Measurements from ENCODE around the gene BRMS1L. TPM values are rescaled to one million over a fixed set of nuclear protein-coding genes. Genes with fewer than 3 reads are reported as not detected.
"Not testable (repeated sequence)": the region's sequence is repeated elsewhere in the genome, so short reads cannot be mapped to it uniquely, and the experiment has no call there.

BRMS1L gene
- total RNA-seq, 1 donor from 2014 or later = 20.9 TPM

- H3K4me3 ChIP-seq (ENCODE audit: low read length in 3 of 3); H3K27me3 ChIP-seq (ENCODE audit: control insufficient read depth in 3 of 3, insufficient read depth in 3 of 3, low read length in 3 of 3); H3K27ac ChIP-seq (ENCODE audit: low read depth, low read length); H3K9ac ChIP-seq (ENCODE audit: low read depth in 1 of 3, low read length in 3 of 3); H3K4me1 ChIP-seq (ENCODE audit: control insufficient read depth in 3 of 3, insufficient read depth in 3 of 3, low read length in 3 of 3); H3K9me3 ChIP-seq (ENCODE audit: control insufficient read depth in 3 of 3, low read length in 3 of 3): not testable (repeated sequence)
- H3K36me3 ChIP-seq (ENCODE audit: control insufficient read depth in 3 of 3, insufficient read depth in 3 of 3, low read length in 3 of 3) = peaks cover 6 to 16% (median 8%) of the 10 kb centered on the region in 3 donors
These were observed 16.1 kb downstream of the BRMS1L start for GRCh38 chr14:35842245-35842644.

DNA sequence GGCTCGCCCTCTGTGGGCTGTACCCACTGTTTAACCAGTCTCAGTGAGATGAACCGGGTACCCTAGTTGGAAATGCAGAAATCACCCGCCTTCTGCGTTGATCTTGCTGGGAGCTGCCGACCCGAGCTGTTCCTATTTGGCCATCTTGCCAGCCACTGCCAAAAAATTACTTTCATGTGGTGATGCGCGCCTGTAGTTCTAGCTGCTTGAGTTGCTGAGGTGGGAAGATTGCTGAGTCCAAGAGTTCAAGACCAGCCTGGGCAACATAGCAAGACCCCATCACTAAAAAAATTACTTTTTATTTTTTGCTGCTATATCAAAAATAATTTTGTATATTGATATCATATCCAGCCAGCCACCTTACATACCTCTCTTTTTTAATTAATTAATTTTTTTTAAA is 18.4 kb downstream of the BRMS1L start:
- H3K4me3 ChIP-seq (ENCODE audit: low read length in 3 of 3) = no peak overlapping the region
- H3K4me1 ChIP-seq (ENCODE audit: control insufficient read depth in 3 of 3, insufficient read depth in 3 of 3, low read length in 3 of 3) = no peaks in the 10 kb centered on the region
- H3K9ac ChIP-seq (ENCODE audit: low read depth in 1 of 3, low read length in 3 of 3) = no peak overlapping the region
- H3K27me3 ChIP-seq (ENCODE audit: control insufficient read depth in 3 of 3, insufficient read depth in 3 of 3, low read length in 3 of 3) = no peaks in the 10 kb centered on the region
- H3K36me3 ChIP-seq (ENCODE audit: control insufficient read depth in 3 of 3, insufficient read depth in 3 of 3, low read length in 3 of 3) = peaks cover 6 to 13% (median 10%) of the 10 kb centered on the region in 3 donors
- no peak overlapping the region for H3K27ac ChIP-seq (ENCODE audit: low read depth, low read length)
- H3K9me3 ChIP-seq (ENCODE audit: control insufficient read depth in 3 of 3, low read length in 3 of 3) = no peaks in the 10 kb centered on the region

- no peak overlapping the region for H3K27ac ChIP-seq (ENCODE audit: low read depth, low read length)
- no peak overlapping the region for H3K9ac ChIP-seq (ENCODE audit: low read depth in 1 of 3, low read length in 3 of 3)
- H3K27me3 ChIP-seq (ENCODE audit: control insufficient read depth in 3 of 3, insufficient read depth in 3 of 3, low read length in 3 of 3) = no peaks in the 10 kb centered on the region
- peaks cover 6 to 16% (median 13%) of the 10 kb centered on the region in 3 donors for H3K36me3 ChIP-seq (ENCODE audit: control insufficient read depth in 3 of 3, insufficient read depth in 3 of 3, low read length in 3 of 3)
- no peaks in the 10 kb centered on the region for H3K4me1 ChIP-seq (ENCODE audit: control insufficient read depth in 3 of 3, insufficient read depth in 3 of 3, low read length in 3 of 3)
- peaks cover 0 to 2% (median 0%) of the 10 kb centered on the region in 3 donors for H3K9me3 ChIP-seq (ENCODE audit: control insufficient read depth in 3 of 3, low read length in 3 of 3)
- H3K4me3 ChIP-seq (ENCODE audit: low read length in 3 of 3) = no peak overlapping the region
These were observed 21.5 kb downstream of the BRMS1L start for GRCh38 chr14:35847636-35848035.

GRCh38 chr14:35849122-35849521 is 23.0 kb downstream of the BRMS1L start:
- no peak overlapping the region for H3K27ac ChIP-seq (ENCODE audit: low read depth, low read length)
- H3K4me1 ChIP-seq (ENCODE audit: control insufficient read depth in 3 of 3, insufficient read depth in 3 of 3, low read length in 3 of 3) = no peaks in the 10 kb centered on the region
- no peak overlapping the region for H3K9ac ChIP-seq (ENCODE audit: low read depth in 1 of 3, low read length in 3 of 3)
- peaks cover 3 to 14% (median 12%) of the 10 kb centered on the region in 3 donors for H3K36me3 ChIP-seq (ENCODE audit: control insufficient read depth in 3 of 3, insufficient read depth in 3 of 3, low read length in 3 of 3)
- H3K4me3 ChIP-seq (ENCODE audit: low read length in 3 of 3) = no peak overlapping the region
- H3K27me3 ChIP-seq (ENCODE audit: control insufficient read depth in 3 of 3, insufficient read depth in 3 of 3, low read length in 3 of 3) = no peaks in the 10 kb centered on the region
- peaks cover 0 to 2% (median 0%) of the 10 kb centered on the region in 3 donors for H3K9me3 ChIP-seq (ENCODE audit: control insufficient read depth in 3 of 3, low read length in 3 of 3)

DNA sequence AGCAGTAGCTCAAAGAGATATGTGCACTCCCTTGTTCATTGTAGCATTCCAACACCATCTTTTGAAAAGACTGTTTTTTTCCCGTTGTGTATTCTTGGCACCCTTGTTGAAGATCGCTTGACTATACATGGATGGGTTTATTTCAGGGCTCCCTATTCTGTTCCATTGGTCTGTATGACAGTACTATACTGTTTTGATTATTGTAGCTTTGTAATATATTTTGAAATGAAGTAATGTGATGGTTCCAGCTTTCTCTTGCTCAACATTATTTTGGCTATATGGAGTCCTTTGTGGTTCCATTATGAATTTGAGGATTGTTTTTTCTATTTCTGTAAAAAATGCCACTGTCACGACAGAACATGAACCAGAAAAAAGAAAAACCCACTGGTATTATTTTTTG is 25.7 kb downstream of the BRMS1L start:
- Histone ChIP-seq H3K9ac (ENCODE audit: low read depth in 1 of 3, low read length in 3 of 3) (no peak overlapping the region), H3K27ac (ENCODE audit: low read depth, low read length) (no peak overlapping the region), H3K9me3 (ENCODE audit: control insufficient read depth in 3 of 3, low read length in 3 of 3) (peaks cover 0 to 2% (median 0%) of the 10 kb centered on the region in 3 donors), H3K4me3 (ENCODE audit: low read length in 3 of 3) (no peak overlapping the region), H3K4me1 (ENCODE audit: control insufficient read depth in 3 of 3, insufficient read depth in 3 of 3, low read length in 3 of 3) (peaks cover 0 to 6% (median 4%) of the 10 kb centered on the region in 3 donors), H3K36me3 (ENCODE audit: control insufficient read depth in 3 of 3, insufficient read depth in 3 of 3, low read length in 3 of 3) (peaks cover 0 to 10% (median 4%) of the 10 kb centered on the region in 3 donors), H3K27me3 (ENCODE audit: control insufficient read depth in 3 of 3, insufficient read depth in 3 of 3, low read length in 3 of 3) (no peaks in the 10 kb centered on the region)

DNA sequence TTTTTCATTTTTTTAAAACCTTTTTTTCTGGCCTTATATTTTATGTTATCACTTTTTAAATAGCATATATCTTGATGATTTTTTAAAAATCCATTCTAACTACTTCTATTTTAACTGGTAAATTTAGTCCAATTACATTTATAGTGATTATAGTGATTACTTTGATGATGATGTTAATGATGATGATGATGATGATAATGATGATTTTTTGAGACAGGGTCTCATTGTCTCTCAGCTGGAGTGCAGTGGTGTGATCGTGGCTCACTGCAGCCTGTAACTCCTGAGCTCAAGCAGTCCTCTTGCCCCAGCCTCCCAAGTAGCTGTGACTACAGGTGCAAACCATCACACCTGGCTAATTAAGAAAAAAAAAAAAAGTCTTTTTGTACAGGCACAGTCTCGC is 27.1 kb downstream of the BRMS1L start:
- H3K9me3 ChIP-seq (ENCODE audit: control insufficient read depth in 3 of 3, low read length in 3 of 3) = peaks cover 0 to 2% (median 0%) of the 10 kb centered on the region in 3 donors
- H3K36me3 ChIP-seq (ENCODE audit: control insufficient read depth in 3 of 3, insufficient read depth in 3 of 3, low read length in 3 of 3) = peaks cover 0 to 5% (median 4%) of the 10 kb centered on the region in 3 donors
- no peak overlapping the region for H3K4me3 ChIP-seq (ENCODE audit: low read length in 3 of 3)
- H3K4me1 ChIP-seq (ENCODE audit: control insufficient read depth in 3 of 3, insufficient read depth in 3 of 3, low read length in 3 of 3) = peaks cover 0 to 6% (median 4%) of the 10 kb centered on the region in 3 donors
- no peaks in the 10 kb centered on the region for H3K27me3 ChIP-seq (ENCODE audit: control insufficient read depth in 3 of 3, insufficient read depth in 3 of 3, low read length in 3 of 3)
- no peak overlapping the region for H3K9ac ChIP-seq (ENCODE audit: low read depth in 1 of 3, low read length in 3 of 3)
- no peak overlapping the region for H3K27ac ChIP-seq (ENCODE audit: low read depth, low read length)

- H3K27me3 ChIP-seq (ENCODE audit: control insufficient read depth in 3 of 3, insufficient read depth in 3 of 3, low read length in 3 of 3) = no peaks in the 10 kb centered on the region
- no peak overlapping the region for H3K4me3 ChIP-seq (ENCODE audit: low read length in 3 of 3)
- H3K9ac ChIP-seq (ENCODE audit: low read depth in 1 of 3, low read length in 3 of 3) = no peak overlapping the region
- peaks cover 0 to 7% (median 4%) of the 10 kb centered on the region in 3 donors for H3K36me3 ChIP-seq (ENCODE audit: control insufficient read depth in 3 of 3, insufficient read depth in 3 of 3, low read length in 3 of 3)
- H3K9me3 ChIP-seq (ENCODE audit: control insufficient read depth in 3 of 3, low read length in 3 of 3) = peaks cover 0 to 2% (median 0%) of the 10 kb centered on the region in 3 donors
- peaks cover 0 to 6% (median 4%) of the 10 kb centered on the region in 3 donors for H3K4me1 ChIP-seq (ENCODE audit: control insufficient read depth in 3 of 3, insufficient read depth in 3 of 3, low read length in 3 of 3)
- H3K27ac ChIP-seq (ENCODE audit: low read depth, low read length) = no peak overlapping the region
These were observed 28.6 kb downstream of the BRMS1L start for GRCh38 chr14:35854696-35855270.

GRCh38 chr14:35855876-35856481 is 29.8 kb downstream of the BRMS1L start:
- H3K4me3 ChIP-seq (ENCODE audit: low read length in 3 of 3) = no peak overlapping the region
- H3K9me3 ChIP-seq (ENCODE audit: control insufficient read depth in 3 of 3, low read length in 3 of 3) = peaks cover 0 to 2% (median 0%) of the 10 kb centered on the region in 3 donors
- no peaks in the 10 kb centered on the region for H3K27me3 ChIP-seq (ENCODE audit: control insufficient read depth in 3 of 3, insufficient read depth in 3 of 3, low read length in 3 of 3)
- H3K27ac ChIP-seq (ENCODE audit: low read depth, low read length) = no peak overlapping the region
- H3K4me1 ChIP-seq (ENCODE audit: control insufficient read depth in 3 of 3, insufficient read depth in 3 of 3, low read length in 3 of 3) = peaks cover 0 to 6% (median 4%) of the 10 kb centered on the region in 3 donors
- H3K36me3 ChIP-seq (ENCODE audit: control insufficient read depth in 3 of 3, insufficient read depth in 3 of 3, low read length in 3 of 3) = peaks cover 0 to 7% (median 4%) of the 10 kb centered on the region in 3 donors
- H3K9ac ChIP-seq (ENCODE audit: low read depth in 1 of 3, low read length in 3 of 3) = no peak overlapping the region

DNA sequence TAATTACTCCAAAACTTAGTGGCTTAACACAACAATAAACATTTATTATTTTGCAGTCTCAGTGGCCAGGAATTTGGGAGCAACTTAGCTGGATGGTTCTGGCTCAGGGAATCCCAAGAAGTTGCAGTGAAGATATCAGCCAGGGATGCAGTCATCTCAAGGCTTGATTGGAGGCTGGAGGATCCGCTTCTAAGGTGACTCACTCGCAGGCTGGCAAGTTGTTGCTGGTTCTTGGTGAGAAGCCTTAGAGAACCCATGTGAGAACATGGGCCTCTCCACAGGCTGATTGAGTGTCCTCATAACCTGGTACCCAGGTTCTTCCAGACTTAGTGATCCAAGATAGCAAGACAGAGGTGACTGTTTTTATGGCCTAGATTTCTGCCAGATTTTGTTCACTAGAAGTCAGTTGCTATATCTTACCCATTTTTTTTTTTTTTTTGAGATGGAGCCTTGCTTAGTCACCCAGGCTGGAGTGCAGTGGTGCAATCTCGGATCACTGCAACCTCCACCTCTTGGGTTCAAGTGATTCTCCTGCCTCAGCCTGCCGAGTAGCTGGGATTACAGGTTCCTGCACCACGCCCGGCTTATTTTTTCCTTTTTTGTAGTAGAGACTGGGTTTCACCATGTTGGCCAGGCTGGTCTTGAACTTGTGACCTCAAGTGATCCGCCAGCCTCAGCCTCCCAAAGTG is 32.5 kb downstream of the BRMS1L start:
- no peaks in the 10 kb centered on the region for H3K27me3 ChIP-seq (ENCODE audit: control insufficient read depth in 3 of 3, insufficient read depth in 3 of 3, low read length in 3 of 3)
- no peaks in the 10 kb centered on the region for H3K9me3 ChIP-seq (ENCODE audit: control insufficient read depth in 3 of 3, low read length in 3 of 3)
- peaks cover 0 to 6% (median 4%) of the 10 kb centered on the region in 3 donors for H3K4me1 ChIP-seq (ENCODE audit: control insufficient read depth in 3 of 3, insufficient read depth in 3 of 3, low read length in 3 of 3)
- H3K4me3 ChIP-seq (ENCODE audit: low read length in 3 of 3) = no peak overlapping the region
- H3K36me3 ChIP-seq (ENCODE audit: control insufficient read depth in 3 of 3, insufficient read depth in 3 of 3, low read length in 3 of 3) = peaks cover 7 to 12% (median 12%) of the 10 kb centered on the region in 3 donors
- H3K27ac ChIP-seq (ENCODE audit: low read depth, low read length) = no peak overlapping the region
- no peak overlapping the region for H3K9ac ChIP-seq (ENCODE audit: low read depth in 1 of 3, low read length in 3 of 3)

All from skeletal muscle tissue (tissue), 4 donors.